Suprapubic skin (tissue), 4 donors: ENCODE data around the gene DNAH11.

ENCODE experiments used
- POLR2A ChIP-seq, 2 donors: fragments of 450-650 bp; IDR thresholded peaks; one replicate each; pipeline ENCODE4 v1.6.1; 2017; ENCODE audit warnings: antibody characterized with exemption in 2 of 2, mild to moderate bottlenecking in 2 of 2, moderate library complexity in 2 of 2
- POLR2AphosphoS5 ChIP-seq, 3 donors: sonication (generic); formaldehyde crosslinking; IDR thresholded peaks; one replicate each; pipeline ENCODE4 v1.6.1; 2017; ENCODE audit warnings: antibody characterized with exemption in 3 of 3
- TF ChIP-seq, protein P1 (sequence below), 2 donors: fragments of 200-600 bp in 1 of 2; fragments of 450-650 bp in 1 of 2; sonication (generic) in 1 of 2; IDR thresholded peaks; one replicate each; pipeline ENCODE4 v1.5.1; 2016 to 2019; ENCODE audit warnings: antibody characterized with exemption in 2 of 2, mild to moderate bottlenecking in 1 of 2, moderate library complexity in 1 of 2

DNA sequence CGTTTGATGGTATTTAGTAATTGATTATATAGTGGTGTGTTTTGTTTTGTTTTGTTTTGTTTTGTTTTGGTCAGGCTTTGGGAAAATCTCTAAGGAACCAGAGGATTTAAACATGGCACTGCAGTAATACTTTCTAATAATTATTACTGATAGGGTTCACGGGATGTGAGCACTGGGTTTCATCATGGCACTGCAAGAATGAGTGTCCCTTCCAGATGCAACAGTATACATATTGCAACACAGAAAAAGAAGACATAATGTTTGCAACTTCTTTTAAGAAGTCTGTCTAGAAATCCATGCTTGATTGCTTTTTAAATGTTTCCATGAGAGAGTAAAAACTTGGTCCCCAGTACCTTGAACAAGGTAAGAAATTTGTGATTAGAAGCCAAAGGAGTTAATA, 405.1 kb downstream of the DNAH11 start:
- TF ChIP-seq, protein P1, sequence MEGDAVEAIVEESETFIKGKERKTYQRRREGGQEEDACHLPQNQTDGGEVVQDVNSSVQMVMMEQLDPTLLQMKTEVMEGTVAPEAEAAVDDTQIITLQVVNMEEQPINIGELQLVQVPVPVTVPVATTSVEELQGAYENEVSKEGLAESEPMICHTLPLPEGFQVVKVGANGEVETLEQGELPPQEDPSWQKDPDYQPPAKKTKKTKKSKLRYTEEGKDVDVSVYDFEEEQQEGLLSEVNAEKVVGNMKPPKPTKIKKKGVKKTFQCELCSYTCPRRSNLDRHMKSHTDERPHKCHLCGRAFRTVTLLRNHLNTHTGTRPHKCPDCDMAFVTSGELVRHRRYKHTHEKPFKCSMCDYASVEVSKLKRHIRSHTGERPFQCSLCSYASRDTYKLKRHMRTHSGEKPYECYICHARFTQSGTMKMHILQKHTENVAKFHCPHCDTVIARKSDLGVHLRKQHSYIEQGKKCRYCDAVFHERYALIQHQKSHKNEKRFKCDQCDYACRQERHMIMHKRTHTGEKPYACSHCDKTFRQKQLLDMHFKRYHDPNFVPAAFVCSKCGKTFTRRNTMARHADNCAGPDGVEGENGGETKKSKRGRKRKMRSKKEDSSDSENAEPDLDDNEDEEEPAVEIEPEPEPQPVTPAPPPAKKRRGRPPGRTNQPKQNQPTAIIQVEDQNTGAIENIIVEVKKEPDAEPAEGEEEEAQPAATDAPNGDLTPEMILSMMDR (IDR thresholded peaks at IDR 0.05): no peak
- TF ChIP-seq POLR2A (IDR thresholded peaks at IDR 0.05) (no peak), POLR2AphosphoS5 (IDR thresholded peaks at IDR 0.05) (no peak)
